ENCODE data around the gene GINS2. TPM values are rescaled to one million over a fixed set of nuclear protein-coding genes. Genes with fewer than 3 reads are reported as not detected.

The GINS2 gene
- total RNA-seq, 3 donors from 2014 or later: 60.6 to 65.8 (median 62.7) TPM

DNA sequence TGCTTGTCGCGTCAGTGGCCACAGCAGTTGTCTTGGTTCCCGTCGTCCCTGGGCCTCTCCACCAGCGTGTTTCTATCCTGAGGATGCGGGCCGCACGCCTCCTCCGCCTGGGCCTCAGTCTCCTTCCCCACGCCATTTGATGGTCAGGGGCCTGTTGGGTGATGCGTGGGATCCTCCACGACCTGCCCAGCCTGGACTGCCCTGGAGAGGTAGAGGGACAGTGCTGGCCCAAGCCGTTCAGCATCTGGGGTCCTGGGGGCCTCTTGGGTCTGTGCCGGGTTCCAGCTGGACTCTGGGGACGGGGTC lies 55.4 kb downstream of the GINS2 start:
- H3K9me3 Mint-ChIP-seq: peaks cover 9% of the 10 kb centered on the region
- peaks cover 14% of the 10 kb centered on the region for H3K36me3 Mint-ChIP-seq (ENCODE audit: insufficient read depth)
- peaks cover 4% of the 10 kb centered on the region for H3K4me1 Mint-ChIP-seq (ENCODE audit: low read depth)
- H3K4me3 Mint-ChIP-seq: no peak overlapping the region
- ATAC-seq (no peak), DNase-seq (no peak)
- H3K27me3 Mint-ChIP-seq (ENCODE audit: low read depth): no peaks in the 10 kb centered on the region

DNA sequence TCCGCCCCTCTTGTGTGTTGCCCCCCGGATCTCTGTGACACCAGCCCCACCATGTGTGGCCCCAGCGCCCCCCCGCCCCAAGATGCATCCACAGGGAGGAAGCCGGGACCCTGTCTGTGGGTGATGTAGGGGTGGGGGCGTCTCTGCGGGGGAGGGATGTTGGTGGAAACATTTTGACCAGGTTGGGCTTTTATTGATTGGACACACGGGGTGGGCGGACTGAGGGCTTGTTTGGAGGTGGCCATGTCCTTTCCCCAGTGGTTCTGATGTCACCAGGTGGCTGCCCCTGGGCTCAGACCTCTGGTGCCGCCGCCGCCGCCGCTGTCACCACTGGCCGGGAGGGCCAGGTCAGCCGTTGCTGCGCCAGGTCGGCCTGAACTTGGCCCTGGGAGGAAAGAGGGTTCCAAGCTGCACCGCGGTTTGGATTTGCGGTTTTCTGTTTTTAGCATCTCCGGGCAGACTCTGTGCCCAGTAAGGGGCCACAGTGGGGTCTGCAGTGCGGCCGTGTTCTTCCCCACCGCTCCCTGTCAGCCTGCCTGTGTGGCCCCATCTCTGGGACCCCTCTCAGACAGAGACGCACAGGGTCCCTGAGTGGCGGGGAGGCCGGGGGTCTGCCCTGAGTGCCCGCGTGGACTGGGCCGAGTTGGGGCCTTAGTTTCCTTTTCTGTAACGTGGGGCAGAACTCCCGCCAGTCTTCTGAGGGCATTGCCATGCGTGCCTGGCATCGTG lies 55.9 kb downstream of the GINS2 start:
- H3K9me3 Mint-ChIP-seq: peaks cover 9% of the 10 kb centered on the region
- ATAC-seq: no peak
- H3K4me3 Mint-ChIP-seq: no peak overlapping the region
- no peaks in the 10 kb centered on the region for H3K27me3 Mint-ChIP-seq (ENCODE audit: low read depth)
- peaks cover 4% of the 10 kb centered on the region for H3K4me1 Mint-ChIP-seq (ENCODE audit: low read depth)
- DNase-seq: no peak
- H3K36me3 Mint-ChIP-seq (ENCODE audit: insufficient read depth): peaks cover 14% of the 10 kb centered on the region

DNA sequence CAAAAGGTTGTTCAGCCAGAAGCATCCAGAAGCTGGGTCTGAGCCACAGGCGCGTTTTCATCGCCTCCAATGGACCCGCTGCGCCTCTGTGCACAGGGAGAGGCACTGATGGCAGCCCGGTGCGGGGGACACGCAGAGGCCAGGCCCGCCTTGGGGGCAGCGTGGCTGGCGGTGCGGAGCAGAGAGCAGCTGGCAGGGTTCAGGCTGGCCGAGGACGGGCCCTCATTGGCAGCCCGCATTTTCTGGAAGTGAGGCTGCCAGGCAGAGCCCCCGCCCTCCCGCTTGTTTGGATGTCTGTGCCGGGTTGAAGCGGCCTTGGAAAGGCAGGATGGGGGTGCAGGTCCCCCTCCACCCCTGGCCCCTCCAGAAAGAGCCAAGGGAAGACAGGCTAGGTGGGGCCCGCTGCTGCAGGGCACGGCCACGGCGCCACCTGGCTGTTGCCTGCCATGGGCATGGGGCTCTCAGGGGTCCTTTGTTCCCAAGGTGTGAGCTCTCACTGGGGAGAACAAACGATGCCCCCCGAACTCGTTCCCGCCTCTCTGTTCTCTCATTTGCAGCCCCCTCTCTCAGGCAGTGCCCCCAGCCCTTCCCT lies 56.9 kb downstream of the GINS2 start:
- ATAC-seq (no peak), DNase-seq (no peak)
- Mint-ChIP-seq H3K4me1 (ENCODE audit: low read depth) (peaks cover 4% of the 10 kb centered on the region), H3K9me3 (peaks cover 9% of the 10 kb centered on the region), H3K27me3 (ENCODE audit: low read depth) (no peaks in the 10 kb centered on the region), H3K36me3 (ENCODE audit: insufficient read depth) (peaks cover 14% of the 10 kb centered on the region), H3K4me3 (no peak overlapping the region)

DNA sequence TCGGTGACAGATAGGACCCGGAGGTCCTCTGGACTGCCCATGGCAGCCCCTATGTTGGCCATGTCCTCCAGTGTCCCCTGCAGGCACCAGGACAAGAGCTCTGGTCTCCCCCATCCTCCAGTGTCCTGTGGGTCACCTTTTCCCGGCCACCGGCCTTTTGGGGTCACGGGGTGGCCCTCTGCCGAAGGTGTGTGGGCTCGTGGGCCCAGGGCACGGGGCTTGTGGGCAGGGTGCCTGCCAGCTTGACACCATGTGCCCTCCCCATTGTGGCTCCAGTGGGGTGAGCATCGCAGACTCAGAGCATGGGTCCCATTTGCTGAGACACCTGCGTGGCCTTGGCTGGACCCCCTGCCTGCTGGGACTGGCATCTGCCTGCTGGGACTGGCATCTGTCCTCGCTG lies 57.5 kb downstream of the GINS2 start:
- Mint-ChIP-seq H3K36me3 (ENCODE audit: insufficient read depth) (peaks cover 14% of the 10 kb centered on the region), H3K27me3 (ENCODE audit: low read depth) (no peaks in the 10 kb centered on the region), H3K9me3 (peaks cover 9% of the 10 kb centered on the region), H3K4me1 (ENCODE audit: low read depth) (peaks cover 8% of the 10 kb centered on the region), H3K4me3 (no peak overlapping the region)
- ATAC-seq: no peak
- no peak for DNase-seq

DNA sequence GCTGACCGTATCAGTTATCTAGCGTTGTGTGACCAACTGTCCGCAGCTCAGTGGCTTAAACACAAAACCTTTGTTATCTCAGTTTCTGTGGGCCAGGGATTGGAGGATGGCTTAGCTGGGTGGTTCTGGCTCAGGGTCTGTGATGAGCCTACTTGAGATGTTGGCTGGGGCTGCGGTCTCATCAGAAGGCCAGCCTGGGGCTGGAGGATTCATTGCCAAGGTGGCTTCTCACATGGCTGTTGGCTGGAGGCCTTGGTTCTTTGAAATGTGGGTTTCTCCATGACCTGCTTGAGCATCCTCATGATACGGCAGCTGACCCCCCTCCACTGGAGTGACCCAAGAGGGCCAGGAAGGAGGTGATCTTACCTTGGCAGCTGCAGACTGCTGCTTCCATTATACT lies 58.9 kb downstream of the GINS2 start:
- Mint-ChIP-seq H3K4me1 (ENCODE audit: low read depth) (peaks cover 17% of the 10 kb centered on the region), H3K4me3 (no peak overlapping the region), H3K27me3 (ENCODE audit: low read depth) (no peaks in the 10 kb centered on the region), H3K9me3 (peaks cover 9% of the 10 kb centered on the region), H3K36me3 (ENCODE audit: insufficient read depth) (peaks cover 14% of the 10 kb centered on the region)
- DNase-seq (no peak), ATAC-seq (no peak)

DNA sequence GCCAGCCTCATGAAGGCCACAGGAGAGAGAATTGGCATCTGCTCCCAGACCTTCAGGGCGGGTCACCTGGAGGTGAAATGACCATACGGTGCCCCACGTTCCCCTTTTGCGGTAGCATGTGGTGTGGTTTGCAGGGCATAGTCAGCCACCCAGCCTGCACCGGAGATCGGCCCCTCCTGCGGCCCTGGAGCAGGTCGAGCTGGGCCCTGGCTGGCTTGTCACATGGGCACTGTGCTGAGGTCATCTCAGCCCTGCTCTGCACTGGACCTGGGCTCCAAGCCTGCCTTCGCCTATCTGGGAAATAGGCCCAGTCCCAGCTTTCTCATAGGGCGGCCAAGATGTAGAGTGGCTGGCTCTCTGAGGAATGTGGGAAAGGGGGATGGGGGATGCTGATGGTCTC lies 59.4 kb downstream of the GINS2 start:
- peaks cover 14% of the 10 kb centered on the region for H3K36me3 Mint-ChIP-seq (ENCODE audit: insufficient read depth)
- peaks cover 17% of the 10 kb centered on the region for H3K4me1 Mint-ChIP-seq (ENCODE audit: low read depth)
- no peak overlapping the region for H3K4me3 Mint-ChIP-seq
- no peak for DNase-seq
- H3K27me3 Mint-ChIP-seq (ENCODE audit: low read depth): no peaks in the 10 kb centered on the region
- no peak for ATAC-seq
- H3K9me3 Mint-ChIP-seq: peaks cover 9% of the 10 kb centered on the region

DNA sequence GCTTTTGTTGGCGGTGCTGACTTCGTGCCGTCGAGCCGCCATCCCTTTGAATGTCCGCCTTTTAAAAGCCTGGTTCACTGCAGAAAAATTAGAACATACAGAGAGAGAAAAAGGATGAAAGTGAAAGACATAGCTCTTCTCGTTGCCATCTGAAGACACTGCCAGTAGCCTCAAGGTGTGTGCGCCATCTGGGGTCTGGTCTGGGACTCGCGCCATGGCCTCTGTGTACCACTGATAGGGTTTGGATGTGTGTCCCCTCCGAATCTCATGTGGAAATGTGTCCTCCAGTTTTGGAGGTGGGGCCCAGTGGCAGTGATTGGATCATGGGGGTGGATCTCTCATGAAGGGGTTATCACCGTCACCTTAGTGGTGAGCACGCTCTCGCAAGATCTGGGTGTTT lies 60.1 kb downstream of the GINS2 start:
- peaks cover 14% of the 10 kb centered on the region for H3K36me3 Mint-ChIP-seq (ENCODE audit: insufficient read depth)
- peaks cover 9% of the 10 kb centered on the region for H3K9me3 Mint-ChIP-seq
- H3K4me3 Mint-ChIP-seq: no peak overlapping the region
- peaks cover 17% of the 10 kb centered on the region for H3K4me1 Mint-ChIP-seq (ENCODE audit: low read depth)
- ATAC-seq (no peak), DNase-seq (no peak)
- no peaks in the 10 kb centered on the region for H3K27me3 Mint-ChIP-seq (ENCODE audit: low read depth)

DNA sequence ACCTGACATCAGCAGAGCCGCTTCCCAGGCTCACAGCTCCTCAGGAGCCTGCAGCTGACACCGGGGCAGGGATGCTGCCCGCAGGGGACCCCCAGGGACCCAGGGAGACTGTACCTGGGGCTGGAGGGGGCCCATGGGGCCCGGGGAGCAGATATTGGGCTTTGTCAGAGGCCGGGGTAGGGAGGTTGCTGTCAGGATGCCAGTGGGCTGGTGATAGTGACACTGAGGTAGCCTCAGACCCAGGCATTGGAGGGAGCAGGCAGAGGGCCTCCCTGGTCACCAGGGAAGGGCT lies 60.5 kb downstream of the GINS2 start:
- H3K36me3 Mint-ChIP-seq (ENCODE audit: insufficient read depth): peaks cover 14% of the 10 kb centered on the region
- ATAC-seq: no peak
- DNase-seq: no peak
- H3K4me1 Mint-ChIP-seq (ENCODE audit: low read depth): peaks cover 19% of the 10 kb centered on the region
- peaks cover 9% of the 10 kb centered on the region for H3K9me3 Mint-ChIP-seq
- no peaks in the 10 kb centered on the region for H3K27me3 Mint-ChIP-seq (ENCODE audit: low read depth)
- no peak overlapping the region for H3K4me3 Mint-ChIP-seq

DNA sequence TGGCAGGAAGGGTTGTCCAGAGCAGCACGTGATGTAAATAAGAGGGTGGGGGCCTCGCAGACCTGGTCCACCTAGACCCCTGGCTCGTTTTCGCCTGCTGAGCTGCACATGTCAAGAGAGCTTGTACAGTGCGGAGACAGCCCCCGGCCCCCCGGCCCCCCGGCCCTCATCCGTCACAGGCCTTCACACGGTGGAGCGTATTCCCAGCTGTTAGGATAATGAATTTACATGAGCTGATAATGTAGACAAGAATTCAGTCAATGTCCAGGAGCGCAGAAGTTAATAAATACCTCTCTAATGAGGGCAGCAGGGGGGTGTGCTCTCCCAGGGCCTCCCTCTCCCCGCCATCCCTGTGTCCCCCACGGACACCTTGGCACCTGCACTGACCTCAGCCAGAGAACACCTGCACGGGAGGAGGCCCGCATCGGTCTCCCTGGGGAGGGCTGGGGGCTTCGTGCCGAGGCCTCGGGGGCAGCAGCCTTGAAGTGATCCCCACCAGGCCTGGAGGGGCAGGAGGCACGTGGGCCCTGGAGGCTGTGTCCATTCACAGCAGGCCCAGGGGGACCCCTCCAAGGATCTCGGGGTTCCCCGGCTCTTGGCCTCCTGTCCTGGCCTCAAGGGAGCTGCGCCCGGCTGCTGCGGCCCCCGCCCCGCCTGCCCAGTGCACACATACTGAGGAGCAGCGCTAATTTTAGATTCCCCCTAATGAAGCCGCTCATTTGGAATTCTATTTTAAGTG lies 61.1 kb downstream of the GINS2 start:
- no peak for ATAC-seq
- H3K4me3 Mint-ChIP-seq: no peak overlapping the region
- peaks cover 21% of the 10 kb centered on the region for H3K4me1 Mint-ChIP-seq (ENCODE audit: low read depth)

DNA sequence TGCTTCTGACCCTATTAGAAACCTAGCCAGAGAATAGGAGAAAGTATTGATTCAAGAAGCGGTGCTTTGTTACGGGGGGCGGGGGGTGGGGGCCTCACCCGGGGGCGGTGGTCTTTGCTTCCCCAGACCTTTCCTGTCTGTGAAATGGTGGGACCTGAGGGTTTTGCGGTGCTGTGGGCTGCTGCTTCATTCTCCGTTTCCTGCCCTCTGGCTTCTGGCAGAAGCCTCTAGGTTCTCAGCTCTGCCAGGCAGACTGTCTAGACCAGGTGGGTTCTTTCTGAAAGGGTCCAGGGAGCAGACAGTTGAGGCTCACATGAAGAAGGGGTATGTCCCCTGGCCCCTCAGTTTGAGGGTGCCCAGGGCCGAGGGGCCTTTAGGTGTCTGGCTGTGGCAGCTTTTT lies 61.7 kb downstream of the GINS2 start:
- Mint-ChIP-seq H3K9me3 (peaks cover 9% of the 10 kb centered on the region), H3K36me3 (ENCODE audit: insufficient read depth) (peaks cover 14% of the 10 kb centered on the region), H3K4me3 (no peak overlapping the region), H3K27me3 (ENCODE audit: low read depth) (no peaks in the 10 kb centered on the region), H3K4me1 (ENCODE audit: low read depth) (peaks cover 26% of the 10 kb centered on the region)
- DNase-seq: no peak
- ATAC-seq: no peak

More for the DNA sequence above, 61.1 kb downstream of the GINS2 start:
- Mint-ChIP-seq H3K36me3 (ENCODE audit: insufficient read depth) (peaks cover 14% of the 10 kb centered on the region), H3K9me3 (peaks cover 9% of the 10 kb centered on the region), H3K27me3 (ENCODE audit: low read depth) (no peaks in the 10 kb centered on the region)
- no peak for DNase-seq

Other genes starting within 250 kb of the GINS2 start
- gene GSE1, start 75.6 kb downstream of the GINS2 start, total RNA-seq: 10 to 100 TPM; 15.5 to 15.6 (median 15.5) TPM
- under 1 TPM in 1 of 3 donors, not detected in 2; 0.24 TPM for gene C16orf74, start 62.1 kb upstream of the GINS2 start, total RNA-seq
- gene EMC8, start 110.6 kb upstream of the GINS2 start, total RNA-seq: 10 to 100 TPM; 52.2 to 65.5 (median 62.2) TPM
- gene COX4I1, start 110.7 kb upstream of the GINS2 start, total RNA-seq: 100 to 1,000 TPM; 516 to 561 (median 525) TPM
- 100 to 1,000 TPM; 561 to 775 (median 745) TPM for gene IRF8, start 210.2 kb upstream of the GINS2 start, total RNA-seq

Measured in activated T-cell treated with anti-CD3 and anti-CD28 coated beads, Interleukin-2, amount 50 U/mL, for 4 hours (primary cell).